ENCODE results near the gene EYA4.

DNA sequence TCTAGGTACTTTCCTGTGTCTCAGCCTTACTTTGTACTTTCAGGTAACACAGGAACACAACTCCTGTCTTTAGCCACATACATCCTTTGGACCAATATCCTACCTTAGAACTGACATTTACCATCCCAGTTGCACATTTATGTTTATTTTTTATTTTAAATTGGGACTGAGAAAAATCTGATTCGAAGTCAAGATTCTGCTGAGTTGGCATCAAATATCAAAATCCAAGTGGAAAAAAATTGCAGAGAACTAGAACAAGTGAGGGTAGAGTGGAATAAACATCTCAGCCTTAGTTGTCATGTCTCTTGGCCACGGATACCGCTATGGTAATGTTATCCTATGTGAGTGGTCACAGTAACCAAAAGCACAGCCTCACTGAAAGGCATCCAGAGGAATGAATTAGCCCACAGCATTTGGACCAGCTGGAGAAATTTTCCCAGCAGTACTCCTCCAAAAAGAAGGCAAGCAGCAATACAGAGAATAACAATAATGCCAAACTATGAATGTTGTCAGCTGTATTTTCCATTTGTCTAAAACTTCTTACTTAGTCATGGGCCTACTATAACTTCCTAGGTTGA lies 17.6 kb upstream of the EYA4 start:
- TF ChIP-seq, protein P1, sequence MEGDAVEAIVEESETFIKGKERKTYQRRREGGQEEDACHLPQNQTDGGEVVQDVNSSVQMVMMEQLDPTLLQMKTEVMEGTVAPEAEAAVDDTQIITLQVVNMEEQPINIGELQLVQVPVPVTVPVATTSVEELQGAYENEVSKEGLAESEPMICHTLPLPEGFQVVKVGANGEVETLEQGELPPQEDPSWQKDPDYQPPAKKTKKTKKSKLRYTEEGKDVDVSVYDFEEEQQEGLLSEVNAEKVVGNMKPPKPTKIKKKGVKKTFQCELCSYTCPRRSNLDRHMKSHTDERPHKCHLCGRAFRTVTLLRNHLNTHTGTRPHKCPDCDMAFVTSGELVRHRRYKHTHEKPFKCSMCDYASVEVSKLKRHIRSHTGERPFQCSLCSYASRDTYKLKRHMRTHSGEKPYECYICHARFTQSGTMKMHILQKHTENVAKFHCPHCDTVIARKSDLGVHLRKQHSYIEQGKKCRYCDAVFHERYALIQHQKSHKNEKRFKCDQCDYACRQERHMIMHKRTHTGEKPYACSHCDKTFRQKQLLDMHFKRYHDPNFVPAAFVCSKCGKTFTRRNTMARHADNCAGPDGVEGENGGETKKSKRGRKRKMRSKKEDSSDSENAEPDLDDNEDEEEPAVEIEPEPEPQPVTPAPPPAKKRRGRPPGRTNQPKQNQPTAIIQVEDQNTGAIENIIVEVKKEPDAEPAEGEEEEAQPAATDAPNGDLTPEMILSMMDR (IDR thresholded peaks at IDR 0.05; ENCODE audit: insufficient read depth, low read depth, low read length), result no peak
- no peak for TF ChIP-seq EZH2 (IDR thresholded peaks at IDR 0.05; ENCODE audit: insufficient read depth, low read length)
